Measurements from ENCODE around the gene PGGT1B. TPM values are rescaled to one million over a fixed set of nuclear protein-coding genes. Genes with fewer than 3 reads are reported as not detected.

PGGT1B gene
- polyA plus RNA-seq, 1 donor from 2014 or later, result 6.6 TPM

DNA sequence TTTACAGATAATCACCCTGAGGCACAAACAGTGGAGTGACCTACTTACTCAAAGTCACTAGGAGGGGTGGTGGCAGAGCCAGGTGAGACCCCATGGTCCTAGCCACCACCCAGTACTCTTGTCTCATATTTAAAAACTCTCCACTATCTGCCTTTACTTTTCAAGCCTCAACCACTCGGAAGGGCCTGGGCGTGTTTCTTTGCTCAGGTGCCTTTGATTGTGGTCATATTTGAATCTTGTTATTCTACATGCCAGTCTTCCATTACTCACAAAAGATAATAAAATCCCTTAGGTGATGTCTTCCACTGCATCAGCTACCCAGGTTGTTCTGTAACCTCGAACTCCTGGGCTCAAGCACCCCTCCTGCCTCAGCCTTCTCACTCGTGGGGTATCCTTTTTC lies 72.3 kb downstream of the PGGT1B start:
- no peak overlapping the region for H3K4me3 ChIP-seq (ENCODE audit: low read length)
- H3K79me2 ChIP-seq (replicated peaks; ENCODE audit: insufficient read depth, low read length), result no peaks in the 10 kb centered on the region
- no peaks in the 10 kb centered on the region for H3K27me3 ChIP-seq (ENCODE audit: insufficient read depth, low read depth, low read length)
- H3K36me3 ChIP-seq (ENCODE audit: insufficient read depth, low read length), result no peaks in the 10 kb centered on the region
- no peaks in the 10 kb centered on the region for H3K9me3 ChIP-seq (ENCODE audit: low read length)
- no peaks in the 10 kb centered on the region for H3K9me2 ChIP-seq (ENCODE audit: insufficient read depth, low read length)
- no peak overlapping the region for H3K27ac ChIP-seq (ENCODE audit: low read length)
- H3F3A ChIP-seq (ENCODE audit: insufficient read depth, low read length, poor library complexity, severe bottlenecking), result no peaks in the 10 kb centered on the region
- no peak overlapping the region for H3K4me2 ChIP-seq (ENCODE audit: low read length)
- no peak overlapping the region for H3K9ac ChIP-seq (ENCODE audit: low read length)
- H4K20me1 ChIP-seq (ENCODE audit: insufficient read depth), result no peaks in the 10 kb centered on the region
- no peak overlapping the region for H2AFZ ChIP-seq (ENCODE audit: low read depth, low read length)
- TF ChIP-seq, protein P1, sequence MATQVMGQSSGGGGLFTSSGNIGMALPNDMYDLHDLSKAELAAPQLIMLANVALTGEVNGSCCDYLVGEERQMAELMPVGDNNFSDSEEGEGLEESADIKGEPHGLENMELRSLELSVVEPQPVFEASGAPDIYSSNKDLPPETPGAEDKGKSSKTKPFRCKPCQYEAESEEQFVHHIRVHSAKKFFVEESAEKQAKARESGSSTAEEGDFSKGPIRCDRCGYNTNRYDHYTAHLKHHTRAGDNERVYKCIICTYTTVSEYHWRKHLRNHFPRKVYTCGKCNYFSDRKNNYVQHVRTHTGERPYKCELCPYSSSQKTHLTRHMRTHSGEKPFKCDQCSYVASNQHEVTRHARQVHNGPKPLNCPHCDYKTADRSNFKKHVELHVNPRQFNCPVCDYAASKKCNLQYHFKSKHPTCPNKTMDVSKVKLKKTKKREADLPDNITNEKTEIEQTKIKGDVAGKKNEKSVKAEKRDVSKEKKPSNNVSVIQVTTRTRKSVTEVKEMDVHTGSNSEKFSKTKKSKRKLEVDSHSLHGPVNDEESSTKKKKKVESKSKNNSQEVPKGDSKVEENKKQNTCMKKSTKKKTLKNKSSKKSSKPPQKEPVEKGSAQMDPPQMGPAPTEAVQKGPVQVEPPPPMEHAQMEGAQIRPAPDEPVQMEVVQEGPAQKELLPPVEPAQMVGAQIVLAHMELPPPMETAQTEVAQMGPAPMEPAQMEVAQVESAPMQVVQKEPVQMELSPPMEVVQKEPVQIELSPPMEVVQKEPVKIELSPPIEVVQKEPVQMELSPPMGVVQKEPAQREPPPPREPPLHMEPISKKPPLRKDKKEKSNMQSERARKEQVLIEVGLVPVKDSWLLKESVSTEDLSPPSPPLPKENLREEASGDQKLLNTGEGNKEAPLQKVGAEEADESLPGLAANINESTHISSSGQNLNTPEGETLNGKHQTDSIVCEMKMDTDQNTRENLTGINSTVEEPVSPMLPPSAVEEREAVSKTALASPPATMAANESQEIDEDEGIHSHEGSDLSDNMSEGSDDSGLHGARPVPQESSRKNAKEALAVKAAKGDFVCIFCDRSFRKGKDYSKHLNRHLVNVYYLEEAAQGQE (IDR thresholded peaks at IDR 0.05; ENCODE audit: borderline replicate concordance), result no peak

DNA sequence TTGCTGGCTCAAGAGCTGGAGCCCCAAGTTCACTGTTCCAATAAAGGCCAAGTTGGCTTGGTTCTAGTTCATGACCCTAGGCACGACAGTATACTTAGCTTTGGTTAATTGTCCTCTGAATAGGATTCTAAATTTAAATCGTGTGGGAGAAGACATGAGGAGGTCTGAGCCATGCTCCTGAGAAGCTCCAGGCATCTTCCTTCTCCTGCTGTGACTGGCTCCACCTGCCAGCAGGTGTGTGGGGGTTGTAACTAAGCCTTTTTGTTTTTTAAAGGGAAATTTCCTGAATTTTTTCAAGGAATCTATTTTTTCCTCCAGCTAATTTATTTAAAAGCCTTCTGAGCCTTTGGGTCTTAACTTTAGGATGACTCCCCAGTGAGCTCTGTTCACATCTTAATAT lies 72.8 kb downstream of the PGGT1B start:
- no peak for TF ChIP-seq RAD21 (conservative IDR thresholded peaks at IDR 0.05)
- H2AFZ ChIP-seq (ENCODE audit: low read depth, low read length), result no peak overlapping the region
- no peaks in the 10 kb centered on the region for H4K20me1 ChIP-seq (ENCODE audit: insufficient read depth)
- no peaks in the 10 kb centered on the region for H3K79me2 ChIP-seq (replicated peaks; ENCODE audit: insufficient read depth, low read length)
- H3K27ac ChIP-seq (ENCODE audit: low read length), result no peak overlapping the region
- no peaks in the 10 kb centered on the region for H3K27me3 ChIP-seq (ENCODE audit: insufficient read depth, low read depth, low read length)
- no peaks in the 10 kb centered on the region for H3K9me3 ChIP-seq (ENCODE audit: low read length)
- no peaks in the 10 kb centered on the region for H3K36me3 ChIP-seq (ENCODE audit: insufficient read depth, low read length)
- no peak overlapping the region for H3K4me2 ChIP-seq (ENCODE audit: low read length)
- H3F3A ChIP-seq (ENCODE audit: insufficient read depth, low read length, poor library complexity, severe bottlenecking), result no peaks in the 10 kb centered on the region
- no peaks in the 10 kb centered on the region for H3K9me2 ChIP-seq (ENCODE audit: insufficient read depth, low read length)
- H3K4me3 ChIP-seq (ENCODE audit: low read length), result no peak overlapping the region
- no peak overlapping the region for H3K9ac ChIP-seq (ENCODE audit: low read length)

DNA sequence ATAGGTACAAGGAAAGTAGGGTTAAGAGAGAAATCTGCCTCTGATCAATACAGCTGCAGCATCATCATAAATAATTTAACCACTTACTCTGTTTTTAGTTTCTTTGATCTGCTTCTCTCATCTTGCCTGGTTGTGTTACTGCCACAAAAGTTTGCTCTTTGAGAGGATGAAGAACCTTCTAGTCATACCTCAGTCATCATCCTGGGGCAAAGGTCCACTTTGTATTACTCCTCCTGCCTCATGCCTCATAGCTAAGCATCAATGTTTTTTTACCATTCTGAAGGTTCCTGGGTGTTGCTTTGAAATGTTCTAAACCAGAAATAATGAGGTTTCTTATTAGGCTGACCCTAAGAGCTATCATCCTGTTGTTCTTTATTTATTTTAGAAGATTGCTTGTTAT lies 75.9 kb downstream of the PGGT1B start:
- no peak overlapping the region for H3K4me3 ChIP-seq (ENCODE audit: low read length)
- TF ChIP-seq MXI1 (conservative IDR thresholded peaks at IDR 0.05; ENCODE audit: poor library complexity, severe bottlenecking) (no peak), SMC3 (conservative IDR thresholded peaks at IDR 0.05; ENCODE audit: poor library complexity) (no peak), EP300 (conservative IDR thresholded peaks at IDR 0.05; ENCODE audit: poor library complexity, severe bottlenecking) (no peak), POLR2AphosphoS5 (IDR thresholded peaks at IDR 0.05) (no peak), EZH2 (IDR thresholded peaks at IDR 0.05; ENCODE audit: borderline replicate concordance, insufficient read depth, low read length, poor library complexity, severe bottlenecking) (no peak), RAD21 (conservative IDR thresholded peaks at IDR 0.05) (no peak), TAF1 (IDR thresholded peaks at IDR 0.05; ENCODE audit: low read depth) (no peak)
- TF ChIP-seq, protein P2, sequence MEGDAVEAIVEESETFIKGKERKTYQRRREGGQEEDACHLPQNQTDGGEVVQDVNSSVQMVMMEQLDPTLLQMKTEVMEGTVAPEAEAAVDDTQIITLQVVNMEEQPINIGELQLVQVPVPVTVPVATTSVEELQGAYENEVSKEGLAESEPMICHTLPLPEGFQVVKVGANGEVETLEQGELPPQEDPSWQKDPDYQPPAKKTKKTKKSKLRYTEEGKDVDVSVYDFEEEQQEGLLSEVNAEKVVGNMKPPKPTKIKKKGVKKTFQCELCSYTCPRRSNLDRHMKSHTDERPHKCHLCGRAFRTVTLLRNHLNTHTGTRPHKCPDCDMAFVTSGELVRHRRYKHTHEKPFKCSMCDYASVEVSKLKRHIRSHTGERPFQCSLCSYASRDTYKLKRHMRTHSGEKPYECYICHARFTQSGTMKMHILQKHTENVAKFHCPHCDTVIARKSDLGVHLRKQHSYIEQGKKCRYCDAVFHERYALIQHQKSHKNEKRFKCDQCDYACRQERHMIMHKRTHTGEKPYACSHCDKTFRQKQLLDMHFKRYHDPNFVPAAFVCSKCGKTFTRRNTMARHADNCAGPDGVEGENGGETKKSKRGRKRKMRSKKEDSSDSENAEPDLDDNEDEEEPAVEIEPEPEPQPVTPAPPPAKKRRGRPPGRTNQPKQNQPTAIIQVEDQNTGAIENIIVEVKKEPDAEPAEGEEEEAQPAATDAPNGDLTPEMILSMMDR (IDR thresholded peaks at IDR 0.05; ENCODE audit: poor library complexity, severe bottlenecking), result no peak
- TF ChIP-seq, protein P1 (IDR thresholded peaks at IDR 0.05; ENCODE audit: borderline replicate concordance), result no peak

More for the DNA sequence above, 75.9 kb downstream of the PGGT1B start:
- Histone ChIP-seq H3K27ac (ENCODE audit: low read length) (no peak overlapping the region), H3K79me2 (replicated peaks; ENCODE audit: insufficient read depth, low read length) (no peaks in the 10 kb centered on the region), H4K20me1 (ENCODE audit: insufficient read depth) (no peaks in the 10 kb centered on the region), H3K9me3 (ENCODE audit: low read length) (no peaks in the 10 kb centered on the region), H3K9me2 (ENCODE audit: insufficient read depth, low read length) (no peaks in the 10 kb centered on the region), H3K27me3 (ENCODE audit: insufficient read depth, low read depth, low read length) (no peaks in the 10 kb centered on the region), H3K9ac (ENCODE audit: low read length) (no peak overlapping the region), H3K36me3 (ENCODE audit: insufficient read depth, low read length) (no peaks in the 10 kb centered on the region), H3K4me2 (ENCODE audit: low read length) (no peak overlapping the region), H2AFZ (ENCODE audit: low read depth, low read length) (no peak overlapping the region), H3F3A (ENCODE audit: insufficient read depth, low read length, poor library complexity, severe bottlenecking) (no peaks in the 10 kb centered on the region)

Measured in neural cell (in vitro differentiated cells).